H1 (cell line): ENCODE measurements around the gene TBR1. TPM values are rescaled to one million over a fixed set of nuclear protein-coding genes. Genes with fewer than 3 reads are reported as not detected.

ENCODE experiments used
- CTCF ChIA-PET: fragments of 300-600 bp; sonication (Branson Sonifier 250); formaldehyde crosslinking; loops from one replicate; lab custom pipeline; 2021; ENCODE audit not compliant: partially characterized antibody; lab: Charles Lee
- POLR2A ChIA-PET: fragments of 300-600 bp; sonication (Branson Sonifier 250); formaldehyde crosslinking; loops from one replicate; lab custom pipeline; 2021; ENCODE audit warnings: inconsistent platforms; ENCODE audit not compliant: partially characterized antibody; lab: Charles Lee
- DNase-seq, 2 experiments: peaks; one replicate each; pipeline versions ENCODE4 v3.0.0 to v3.0.0-alpha.2; 2010 to 2022; ENCODE audit warnings: low spot score in 2 of 2, low read depth in 1 of 2, mixed read lengths in 1 of 2
- FAIRE-seq: peaks from 2 replicates; lab custom pipeline; 2011; peaks lifted over from hg19 to GRCh38; lab: Jason Lieb, UNC
- H2AFZ ChIP-seq: 2 replicates; pipeline ENCODE4 v1.8.1; 2012; ENCODE audit warnings: low read length, inconsistent platforms
- H2AK5ac ChIP-seq: 2 replicates; pipeline ENCODE4 v1.6.1; 2013; ENCODE audit warnings: low read depth, low read length
- H2BK120ac ChIP-seq: replicated peaks from 2 replicates; pipeline ENCODE3; 2013; ENCODE audit warnings: low read depth, low read length, inconsistent platforms
- H2BK12ac ChIP-seq: 2 replicates; pipeline ENCODE4 v1.6.1; 2013; ENCODE audit warnings: low read depth, low read length
- H2BK15ac ChIP-seq: 2 replicates; pipeline ENCODE4 v1.6.1; 2013; ENCODE audit warnings: low read length
- H2BK20ac ChIP-seq: 2 replicates; pipeline ENCODE4 v1.6.1; 2013; ENCODE audit warnings: low read length
- H2BK5ac ChIP-seq: 2 replicates; pipeline ENCODE4 v1.6.1; 2013; ENCODE audit warnings: low read depth, low read length
- H3K14ac ChIP-seq: 2 replicates; pipeline ENCODE4 v1.6.1; 2013; ENCODE audit warnings: inconsistent platforms; ENCODE audit not compliant: insufficient read length
- H3K18ac ChIP-seq: 2 replicates; pipeline ENCODE4 v1.6.1; 2013; ENCODE audit warnings: low read length; ENCODE audit errors: extremely low read depth
- H3K23ac ChIP-seq: 2 replicates; pipeline ENCODE4 v1.6.1; 2013; ENCODE audit warnings: inconsistent platforms; ENCODE audit not compliant: insufficient read length
- H3K23me2 ChIP-seq: 2 replicates; pipeline ENCODE4 v1.6.1; 2013; ENCODE audit warnings: low read depth, low read length
- H3K27ac ChIP-seq: 2 replicates; pipeline ENCODE4 v1.6.1; 2011; ENCODE audit warnings: low read depth, low read length, inconsistent platforms
- H3K27me3 ChIP-seq, 4 experiments: replicated peaks in 1 of 4; 1 replicate in 1 of 4; 2 replicates in 3 of 4; pipeline versions ENCODE4 v1.6.1 to v1.8.1; 2011 to 2013; ENCODE audit warnings: low read length in 3 of 4, mild to moderate bottlenecking in 3 of 4, inconsistent platforms in 2 of 4, mixed read lengths in 2 of 4, moderate library complexity in 1 of 4; ENCODE audit not compliant: control insufficient read depth in 3 of 4, insufficient read depth in 3 of 4; ENCODE audit errors: extremely low read depth in 1 of 4
- H3K36me3 ChIP-seq, 4 experiments: 2 replicates each; pipeline versions ENCODE4 v1.6.1 to v1.8.1; 2011 to 2013; ENCODE audit warnings: mild to moderate bottlenecking in 4 of 4, low read length in 3 of 4, moderate library complexity in 2 of 4, control low read depth in 1 of 4, inconsistent platforms in 1 of 4; ENCODE audit not compliant: insufficient read depth in 4 of 4, control insufficient read depth in 2 of 4
- H3K4ac ChIP-seq: replicated peaks from 2 replicates; pipeline ENCODE3; 2013; ENCODE audit warnings: low read length, low read depth, mixed read lengths, inconsistent platforms; ENCODE audit not compliant: insufficient read length
- H3K4me1 ChIP-seq, 4 experiments: replicated peaks in 1 of 4; 1 replicate in 1 of 4; 2 replicates in 3 of 4; pipeline versions ENCODE4 v1.6.1 to v1.8.1; 2011 to 2013; ENCODE audit warnings: low read length in 3 of 4, inconsistent platforms in 2 of 4, mixed read lengths in 1 of 4; ENCODE audit not compliant: insufficient read depth in 4 of 4, control insufficient read depth in 3 of 4
- H3K4me2 ChIP-seq, 2 experiments: 2 replicates each; pipeline versions ENCODE4 v1.6.1 to v1.8.1; 2011 to 2013; ENCODE audit warnings: low read depth in 2 of 2, low read length in 2 of 2, control low read depth in 1 of 2, inconsistent platforms in 1 of 2, mild to moderate bottlenecking in 1 of 2; ENCODE audit not compliant: insufficient read depth in 1 of 2
- H3K4me3 ChIP-seq, 4 experiments: fragments of 200-600, 300-600 bp in 1 of 4; sonication (generic), shearing (Covaris generic), sonication (Bioruptor Twin) in 1 of 4; 2 replicates each; pipeline versions ENCODE4 v1.5.1 to v1.8.1; 2011 to 2016; ENCODE audit warnings: low read length in 4 of 4, low read depth in 3 of 4, control low read depth in 2 of 4, inconsistent platforms in 2 of 4, mild to moderate bottlenecking in 2 of 4, mixed read lengths in 1 of 4, moderate library complexity in 1 of 4; ENCODE audit not compliant: insufficient read depth in 2 of 4; ENCODE audit errors: extremely low read depth in 1 of 4
- H3K56ac ChIP-seq: replicated peaks from 2 replicates; pipeline ENCODE3; 2013; ENCODE audit warnings: low read depth, mild to moderate bottlenecking, mixed read lengths, low read length, inconsistent platforms; ENCODE audit not compliant: insufficient read length
- H3K79me1 ChIP-seq: 2 replicates; pipeline ENCODE4 v1.6.1; 2013; ENCODE audit warnings: low read depth, low read length, control low read depth
- H3K79me2 ChIP-seq, 2 experiments: 2 replicates each; pipeline versions ENCODE4 v1.6.1 to v1.8.1; 2012 to 2013; ENCODE audit warnings: low read length in 2 of 2, mild to moderate bottlenecking in 2 of 2, inconsistent platforms in 1 of 2; ENCODE audit not compliant: insufficient read depth in 2 of 2, control insufficient read depth in 1 of 2
- H3K9ac ChIP-seq, 4 experiments: replicated peaks in 1 of 4; 1 replicate in 1 of 4; 2 replicates in 3 of 4; pipeline versions ENCODE4 v1.6.1 to v1.8.1; 2011 to 2013; ENCODE audit warnings: low read depth in 3 of 4, low read length in 3 of 4, control low read depth in 2 of 4, mild to moderate bottlenecking in 2 of 4, moderate library complexity in 2 of 4, inconsistent platforms in 1 of 4; ENCODE audit errors: extremely low read depth in 1 of 4
- H3K9me3 ChIP-seq, 2 experiments: 2 replicates each; pipeline versions ENCODE4 v1.6.1 to v1.8.1; 2012 to 2013; ENCODE audit warnings: mild to moderate bottlenecking in 2 of 2, moderate library complexity in 2 of 2, control low read depth in 1 of 2, inconsistent platforms in 1 of 2, low read depth in 1 of 2, low read length in 1 of 2, mixed read lengths in 1 of 2; ENCODE audit not compliant: insufficient read depth in 2 of 2
- H4K20me1 ChIP-seq, 2 experiments: replicated peaks in 1 of 2; 2 replicates each; pipeline versions ENCODE3 to v1.8.1; 2011 to 2013; ENCODE audit warnings: inconsistent platforms in 2 of 2, low read length in 2 of 2, mild to moderate bottlenecking in 1 of 2; ENCODE audit not compliant: insufficient read depth in 2 of 2, control insufficient read depth in 1 of 2
- H4K5ac ChIP-seq: 2 replicates; pipeline ENCODE4 v1.6.1; 2013; ENCODE audit warnings: low read length, low read depth, mixed read lengths, inconsistent platforms; ENCODE audit not compliant: insufficient read length
- H4K8ac ChIP-seq: 2 replicates; pipeline ENCODE4 v1.8.0; 2013; ENCODE audit warnings: mild to moderate bottlenecking, moderate library complexity, low read length, inconsistent platforms; ENCODE audit not compliant: insufficient read depth; ENCODE audit errors: extremely low read depth
- H4K91ac ChIP-seq: replicated peaks from 2 replicates; pipeline ENCODE3; 2013; ENCODE audit warnings: low read length, mixed read lengths, inconsistent platforms; ENCODE audit not compliant: insufficient read length
- ATF3 ChIP-seq: IDR thresholded peaks from 2 replicates; pipeline ENCODE4 v1.6.1; 2011; ENCODE audit warnings: low read depth, mild to moderate bottlenecking, low read length; ENCODE audit not compliant: insufficient read depth
- CEBPB ChIP-seq: IDR thresholded peaks from 2 replicates; pipeline ENCODE4 v1.6.1; 2012; ENCODE audit warnings: low read depth, low read length
- KDM5A ChIP-seq: fragments of 200-600 bp; IDR thresholded peaks from 2 replicates; pipeline ENCODE4 v1.7.1; 2012; ENCODE audit warnings: mild to moderate bottlenecking, low read length, inconsistent platforms, mixed read lengths
- PHF8 ChIP-seq: fragments of 200-600 bp; sonication (generic); conservative IDR thresholded peaks from 2 replicates; pipeline ENCODE4 v1.7.1; 2012; ENCODE audit warnings: low read depth, mild to moderate bottlenecking, inconsistent platforms, low read length, moderate library complexity
- RNF2 ChIP-seq: fragments of 200-900, 300-1000 bp; sonication (generic); IDR thresholded peaks from 2 replicates; pipeline ENCODE4 v1.7.1; 2016; ENCODE audit warnings: borderline replicate concordance, low read depth, mild to moderate bottlenecking, antibody characterized with exemption, low read length; ENCODE audit not compliant: poor library complexity, severe bottlenecking; ENCODE audit errors: missing control alignments
- RXRA ChIP-seq: IDR thresholded peaks from 2 replicates; pipeline ENCODE4 v1.6.1; 2011; ENCODE audit warnings: low read depth, mild to moderate bottlenecking, low read length, moderate library complexity; ENCODE audit not compliant: insufficient read depth
- SUZ12 ChIP-seq: fragments of 200-600 bp; sonication (generic); IDR thresholded peaks from 2 replicates; pipeline ENCODE4 v1.6.1; 2012; ENCODE audit warnings: mild to moderate bottlenecking, inconsistent platforms, low read length, moderate library complexity, mixed read lengths
- TEAD4 ChIP-seq: IDR thresholded peaks from 2 replicates; pipeline ENCODE4 v1.6.1; 2012; ENCODE audit warnings: low read depth, low read length, inconsistent platforms, mixed read lengths
- WGBS, 2 experiments: shearing (Covaris generic) in 1 of 2; methylation state at CpG; one replicate each; pipeline versions ENCODE4 v1.1.6 to v1.1.7; 2013 to 2015; ENCODE audit warnings: low lambda C conversion rate in 2 of 2, mixed read lengths in 2 of 2, inconsistent platforms in 1 of 2, low coverage in 1 of 2, missing lambda C conversion rate in 1 of 2; ENCODE audit not compliant: insufficient replicate concordance in 2 of 2, insufficient coverage in 1 of 2, insufficient read length in 1 of 2; ENCODE audit errors: extremely low coverage in 1 of 2, missing lambda C conversion rate in 1 of 2; 5-methylcytosine and 5-hydroxymethylcytosine counted together
- polyA plus RNA-seq, 7 experiments: library from polyadenylated mRNA; depleted of rRNA in 3 of 7; stranded (reverse) in 5 of 7; unstranded in 2 of 7; fragments of >200 nt in 5 of 7; fragments of 200-250 nt in 2 of 7; gene quantifications; 1 replicate in 5 of 7; 2 replicates in 1 of 7; 4 replicates in 1 of 7; pipeline versions ENCODE4 v1.2.1 to v1.2.3, GENCODE V29; 2011 to 2013; ENCODE audit warnings: missing spikeins in 2 of 7, mixed read lengths in 2 of 7
- total RNA-seq: library from RNA; stranded (reverse); fragmentation: NEBNext Ultra II Directional; extraction: Animal tissue kit (Norgen Biotek cat#: 25700); gene quantifications from 2 replicates; pipeline ENCODE4 v1.2.1, GENCODE V29; 2021

Gene TBR1
- total and polyA plus RNA-seq, 2 of the 8 experiments (the other 6 are each of a cell fraction or from before 2014, with no cell fraction given), result not detected

- ChIA-PET CTCF (no interaction called here), POLR2A (no interaction called here)
- H3K4me2 ChIP-seq, result no peak overlapping the region
- H2BK20ac ChIP-seq, result no peak overlapping the region
- H3K23ac ChIP-seq, result no peak overlapping the region
- no peaks in the 10 kb centered on the region for H3K27me3 ChIP-seq
- H3K9me3 ChIP-seq, result peaks cover 13 to 17% of the 10 kb centered on the region in 2 experiments; a peak in 3 of 4 replicates
- no peak overlapping the region for H2BK5ac ChIP-seq
- no peak overlapping the region for H3K18ac ChIP-seq
- no peaks in the 10 kb centered on the region for H3K36me3 ChIP-seq
- no peak overlapping the region for H3K14ac ChIP-seq
- H4K20me1 ChIP-seq, result no peaks in the 10 kb centered on the region
- no peaks in the 10 kb centered on the region for H3K79me1 ChIP-seq
- no peak overlapping the region for H3K56ac ChIP-seq
- no peak overlapping the region for H2BK120ac ChIP-seq
- H3K4me1 ChIP-seq, result no peaks in the 10 kb centered on the region
- TF ChIP-seq CEBPB (no peak), KDM5A (no peak), RNF2 (no peak), RXRA (no peak), TEAD4 (no peak), ATF3 (no peak), PHF8 (no peak), SUZ12 (no peak)
- H4K91ac ChIP-seq, result no peak overlapping the region
- H3K79me2 ChIP-seq, result no peaks in the 10 kb centered on the region
- no peak overlapping the region for H4K5ac ChIP-seq
- FAIRE-seq, result no peak
- no peak overlapping the region for H2BK15ac ChIP-seq
- WGBS, 2 experiments, result 91% methylated on average over 2 of the region's 2 CpGs; no CpG with 5 or more reads in 1 of the 2 experiments
- H3K23me2 ChIP-seq, result no peaks in the 10 kb centered on the region
- no peak overlapping the region for H3K4me3 ChIP-seq
- no peak overlapping the region for H3K4ac ChIP-seq
- no peak overlapping the region for H2BK12ac ChIP-seq
- H3K9ac ChIP-seq, result no peak overlapping the region
- H2AK5ac ChIP-seq, result no peak overlapping the region
- H2AFZ ChIP-seq, result no peak overlapping the region
- DNase-seq, result no peak
- no peak overlapping the region for H4K8ac ChIP-seq
- no peak overlapping the region for H3K27ac ChIP-seq
Measured at GRCh38 chr2:161474920-161475319, 58.8 kb downstream of the TBR1 start.
